K562 (cell line): ENCODE data around the gene IBA57. TPM values are rescaled to one million over a fixed set of nuclear protein-coding genes. Genes with fewer than 3 reads are reported as not detected.

ENCODE experiments used
- polyA plus RNA-seq, 8 experiments: library from polyadenylated mRNA; depleted of rRNA in 4 of 8; stranded (reverse) in 5 of 8; unstranded in 3 of 8; fragments of >200 nt; fragmentation: Nextera tagmentation in 2 of 8; fragmentation: Illumina TruSeq in 1 of 8; extraction: Ambion mirVana in 2 of 8; extraction: Trizol in 1 of 8; gene quantifications; 2 replicates each; pipeline versions ENCODE4 v1.2.1 to v1.2.3, GENCODE V29; 2011 to 2014; ENCODE audit warnings: inconsistent platforms in 1 of 8, missing spikeins in 1 of 8
- total RNA-seq, 7 experiments: library from RNA; depleted of rRNA in 6 of 7; stranded (reverse); fragments of >200 nt in 6 of 7; fragmentation: Illumina TruSeq in 2 of 7; extraction: Trizol in 2 of 7; gene quantifications; 2 replicates each; pipeline versions ENCODE4 v1.2.1 to v1.2.3, GENCODE V29; 2011 to 2021; ENCODE audit warnings: low replicate concordance in 1 of 7
- TF ChIP-seq, protein P1 (sequence below): fragments of 250-450 bp; sonication (Bioruptor Pico); IDR thresholded peaks from 2 replicates; pipeline ENCODE4 v1.4.0; 2020
- TF ChIP-seq, protein P2 (sequence below): fragments of 450-650 bp; IDR thresholded peaks from 2 replicates; pipeline ENCODE4 v1.6.1; 2016; ENCODE audit warnings: antibody characterized with exemption

The IBA57 gene
- total and polyA plus RNA-seq, 9 of the 15 experiments (the other 6 are each of a cell fraction or from before 2014, with no cell fraction given), result 0.77 to 15.5 (median 2.7) TPM

DNA sequence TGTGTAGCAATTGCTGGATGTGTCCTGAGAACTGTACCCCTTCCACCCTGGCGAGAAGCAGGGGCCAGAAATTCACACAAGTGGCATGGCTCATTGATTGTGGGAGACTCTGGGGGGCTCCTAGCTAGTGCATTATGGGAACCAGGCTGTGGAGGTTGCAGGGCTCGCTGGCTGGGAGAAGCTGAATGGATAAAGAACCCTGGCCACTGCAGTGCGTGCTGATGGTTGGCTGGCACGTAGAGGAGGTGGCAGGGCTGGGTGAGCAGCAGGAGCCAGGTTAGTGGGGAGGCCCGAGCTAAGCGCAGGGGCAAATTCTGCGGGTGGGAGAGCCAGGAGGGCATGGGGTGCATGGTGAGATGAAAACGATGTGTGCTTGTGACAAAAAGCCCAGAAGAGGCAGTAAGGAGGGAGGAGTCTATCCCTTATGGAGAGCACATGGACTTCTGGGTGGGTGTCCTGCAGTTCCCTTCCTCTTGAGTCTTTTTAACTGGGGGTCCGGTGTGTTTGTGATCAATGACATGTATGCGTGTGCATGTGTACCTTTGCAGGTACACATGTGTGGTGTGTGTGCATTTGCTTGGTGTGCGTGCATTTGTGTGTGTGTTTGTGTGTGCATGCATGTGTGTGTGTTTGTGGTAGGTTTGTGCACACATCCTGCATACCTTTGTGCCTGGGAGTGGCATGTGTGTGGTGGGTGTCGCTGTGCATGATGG lies 22.0 kb upstream of the IBA57 start (continued):
- TF ChIP-seq, protein P1, sequence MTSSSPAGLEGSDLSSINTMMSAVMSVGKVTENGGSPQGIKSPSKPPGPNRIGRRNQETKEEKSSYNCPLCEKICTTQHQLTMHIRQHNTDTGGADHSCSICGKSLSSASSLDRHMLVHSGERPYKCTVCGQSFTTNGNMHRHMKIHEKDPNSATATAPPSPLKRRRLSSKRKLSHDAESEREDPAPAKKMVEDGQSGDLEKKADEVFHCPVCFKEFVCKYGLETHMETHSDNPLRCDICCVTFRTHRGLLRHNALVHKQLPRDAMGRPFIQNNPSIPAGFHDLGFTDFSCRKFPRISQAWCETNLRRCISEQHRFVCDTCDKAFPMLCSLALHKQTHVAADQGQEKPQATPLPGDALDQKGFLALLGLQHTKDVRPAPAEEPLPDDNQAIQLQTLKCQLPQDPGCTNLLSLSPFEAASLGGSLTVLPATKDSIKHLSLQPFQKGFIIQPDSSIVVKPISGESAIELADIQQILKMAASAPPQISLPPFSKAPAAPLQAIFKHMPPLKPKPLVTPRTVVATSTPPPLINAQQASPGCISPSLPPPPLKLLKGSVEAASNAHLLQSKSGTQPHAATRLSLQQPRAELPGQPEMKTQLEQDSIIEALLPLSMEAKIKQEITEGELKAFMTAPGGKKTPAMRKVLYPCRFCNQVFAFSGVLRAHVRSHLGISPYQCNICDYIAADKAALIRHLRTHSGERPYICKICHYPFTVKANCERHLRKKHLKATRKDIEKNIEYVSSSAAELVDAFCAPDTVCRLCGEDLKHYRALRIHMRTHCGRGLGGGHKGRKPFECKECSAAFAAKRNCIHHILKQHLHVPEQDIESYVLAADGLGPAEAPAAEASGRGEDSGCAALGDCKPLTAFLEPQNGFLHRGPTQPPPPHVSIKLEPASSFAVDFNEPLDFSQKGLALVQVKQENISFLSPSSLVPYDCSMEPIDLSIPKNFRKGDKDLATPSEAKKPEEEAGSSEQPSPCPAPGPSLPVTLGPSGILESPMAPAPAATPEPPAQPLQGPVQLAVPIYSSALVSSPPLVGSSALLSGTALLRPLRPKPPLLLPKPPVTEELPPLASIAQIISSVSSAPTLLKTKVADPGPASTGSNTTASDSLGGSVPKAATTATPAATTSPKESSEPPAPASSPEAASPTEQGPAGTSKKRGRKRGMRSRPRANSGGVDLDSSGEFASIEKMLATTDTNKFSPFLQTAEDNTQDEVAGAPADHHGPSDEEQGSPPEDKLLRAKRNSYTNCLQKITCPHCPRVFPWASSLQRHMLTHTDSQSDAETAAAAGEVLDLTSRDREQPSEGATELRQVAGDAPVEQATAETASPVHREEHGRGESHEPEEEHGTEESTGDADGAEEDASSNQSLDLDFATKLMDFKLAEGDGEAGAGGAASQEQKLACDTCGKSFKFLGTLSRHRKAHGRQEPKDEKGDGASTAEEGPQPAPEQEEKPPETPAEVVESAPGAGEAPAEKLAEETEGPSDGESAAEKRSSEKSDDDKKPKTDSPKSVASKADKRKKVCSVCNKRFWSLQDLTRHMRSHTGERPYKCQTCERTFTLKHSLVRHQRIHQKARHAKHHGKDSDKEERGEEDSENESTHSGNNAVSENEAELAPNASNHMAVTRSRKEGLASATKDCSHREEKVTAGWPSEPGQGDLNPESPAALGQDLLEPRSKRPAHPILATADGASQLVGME (CRISPR knock-in tag), result no peak
- TF ChIP-seq, protein P2, sequence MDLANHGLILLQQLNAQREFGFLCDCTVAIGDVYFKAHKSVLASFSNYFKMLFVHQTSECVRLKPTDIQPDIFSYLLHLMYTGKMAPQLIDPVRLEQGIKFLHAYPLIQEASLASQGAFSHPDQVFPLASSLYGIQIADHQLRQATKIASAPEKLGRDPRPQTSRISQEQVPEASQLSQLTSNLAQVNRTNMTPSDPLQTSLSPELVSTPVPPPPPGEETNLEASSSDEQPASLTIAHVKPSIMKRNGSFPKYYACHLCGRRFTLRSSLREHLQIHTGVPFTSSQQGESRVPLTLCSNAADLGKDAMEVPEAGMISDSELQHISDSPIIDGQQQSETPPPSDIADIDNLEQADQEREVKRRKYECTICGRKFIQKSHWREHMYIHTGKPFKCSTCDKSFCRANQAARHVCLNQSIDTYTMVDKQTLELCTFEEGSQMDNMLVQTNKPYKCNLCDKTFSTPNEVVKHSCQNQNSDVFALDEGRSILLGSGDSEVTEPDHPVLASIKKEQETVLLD, result no peak
